GM21576 (cell line): ENCODE results near the gene OR9A4.

Source experiments
- ATAC-seq: cut with Tn5 transposase; IDR thresholded peaks from one replicate; pipeline ENCODE4 v1.9.1; 2021; ENCODE audit warnings: mild to moderate bottlenecking, moderate library complexity; ENCODE audit not compliant: unreplicated experiment

Gene OR9A4

GRCh38 chr7:141946796-141947195 is 30.6 kb downstream of the OR9A4 start, which contains the start of gene CLEC5A:
Gene CLEC5A (minus strand): TSS chr7:141946974. CDS start chr7:141946292, 682 bp downstream.
- no peak for ATAC-seq

GRCh38 chr7:141949021-141949420 is 32.8 kb downstream of the OR9A4 start:
- no peak for ATAC-seq

GRCh38 chr7:141949451-141949850 is 33.3 kb downstream of the OR9A4 start:
- ATAC-seq = no peak

GRCh38 chr7:141949911-141950310 is 33.7 kb downstream of the OR9A4 start:
- no peak for ATAC-seq

- no peak for ATAC-seq
Measured at GRCh38 chr7:141950806-141951205, 34.6 kb downstream of the OR9A4 start.

- ATAC-seq = no peak
Measured at GRCh38 chr7:141952461-141952860, 36.3 kb downstream of the OR9A4 start.

GRCh38 chr7:141954334-141954733 is 38.1 kb downstream of the OR9A4 start:
- no peak for ATAC-seq

- ATAC-seq = no peak
Measured at GRCh38 chr7:141956084-141956483, 39.9 kb downstream of the OR9A4 start.

- peak; percentile 96 for ATAC-seq
Measured at GRCh38 chr7:141960687-141961422, 44.7 kb downstream of the OR9A4 start.
